IPS-20b (cell line): ENCODE data around the gene SLC2A3.
A peak's percentile ranks its signal among the peaks of the same experiment; 100 is the strongest.
"Not testable (repeated sequence)": the region's sequence is repeated elsewhere in the genome, so short reads cannot be mapped to it uniquely, and the experiment has no call there.

Experiments used
- H3K27ac ChIP-seq: one replicate; pipeline ENCODE4 v1.5.1; 2013; ENCODE audit warnings: low read length
- H3K27me3 ChIP-seq: 2 replicates; pipeline ENCODE4 v1.6.1; 2013; ENCODE audit warnings: mild to moderate bottlenecking, low read length, inconsistent platforms; ENCODE audit not compliant: insufficient read depth
- H3K36me3 ChIP-seq: 2 replicates; pipeline ENCODE4 v1.6.1; 2013; ENCODE audit warnings: low read depth, mild to moderate bottlenecking, inconsistent platforms, low read length, moderate library complexity; ENCODE audit not compliant: insufficient read depth
- H3K4me1 ChIP-seq: 2 replicates; pipeline ENCODE4 v1.6.1; 2013; ENCODE audit warnings: mild to moderate bottlenecking, control low read depth, inconsistent platforms, low read length, moderate library complexity; ENCODE audit not compliant: insufficient read depth
- H3K4me3 ChIP-seq: 2 replicates; pipeline ENCODE4 v1.5.1; 2013; ENCODE audit warnings: mild to moderate bottlenecking, low read length, inconsistent platforms
- H3K9ac ChIP-seq: 2 replicates; pipeline ENCODE4 v1.6.1; 2013; ENCODE audit warnings: low read depth, mild to moderate bottlenecking, inconsistent platforms, low read length, moderate library complexity
- H3K9me3 ChIP-seq: 2 replicates; pipeline ENCODE4 v1.6.1; 2013; ENCODE audit warnings: mild to moderate bottlenecking, low read depth, low read length, inconsistent platforms; ENCODE audit not compliant: insufficient read depth

SLC2A3 gene

GRCh38 chr12:7935590-7936581 lies at the start of gene SLC2A3:
TSS of gene SLC2A3 (minus strand) at chr12:7936187. CDS start at chr12:7936034, 153 bp downstream.
- Histone ChIP-seq H3K9ac (peak within 1 kb of the TSS; percentile 94), H3K4me3 (peak within 1 kb of the TSS; percentile 97), H3K4me1 (peaks cover 5% of the 10 kb centered on the region; the same call in 1 of the 2 replicates), H3K36me3 (peaks cover 33% of the 10 kb centered on the region), H3K27ac (peak within 1 kb of the TSS; percentile 55), H3K27me3 (no peaks in the 10 kb centered on the region), H3K9me3 (no peaks in the 10 kb centered on the region)

DNA sequence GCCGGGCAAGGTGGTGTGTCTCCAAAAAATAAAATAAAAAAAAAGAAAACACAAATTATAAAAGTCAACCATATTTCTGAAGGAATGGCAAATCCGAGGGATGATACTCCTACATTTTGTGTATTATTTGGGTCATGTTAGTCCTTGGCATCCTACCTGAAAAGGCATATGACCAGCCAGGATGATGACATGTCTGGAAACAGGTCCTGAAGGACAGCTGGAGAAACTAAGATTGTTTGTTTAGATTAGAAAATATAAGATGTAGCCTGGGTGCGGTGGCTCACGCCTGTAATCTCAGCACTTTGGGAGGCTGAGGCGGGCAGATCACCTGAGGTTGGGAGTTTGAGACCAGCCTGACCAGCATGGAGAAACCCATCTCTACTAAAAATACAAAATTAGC lies 48.9 kb upstream of the SLC2A3 start:
- no peak overlapping the region for H3K9ac ChIP-seq
- no peaks in the 10 kb centered on the region for H3K36me3 ChIP-seq
- no peak overlapping the region for H3K27ac ChIP-seq
- H3K27me3 ChIP-seq = no peaks in the 10 kb centered on the region
- H3K4me3 ChIP-seq = no peak overlapping the region
- no peaks in the 10 kb centered on the region for H3K4me1 ChIP-seq
- no peaks in the 10 kb centered on the region for H3K9me3 ChIP-seq

- H3K4me3 ChIP-seq, H3K27ac ChIP-seq, H3K9ac ChIP-seq, H3K9me3 ChIP-seq, H3K27me3 ChIP-seq, H3K4me1 ChIP-seq, H3K36me3 ChIP-seq: not testable (repeated sequence)
Measured at GRCh38 chr12:7983460-7983859, 47.5 kb upstream of the SLC2A3 start.

- not testable (repeated sequence) for H3K9me3 ChIP-seq, H3K27ac ChIP-seq, H3K9ac ChIP-seq, H3K27me3 ChIP-seq, H3K4me1 ChIP-seq, H3K36me3 ChIP-seq, H3K4me3 ChIP-seq
Measured at GRCh38 chr12:7983019-7983418, 47.0 kb upstream of the SLC2A3 start.

GRCh38 chr12:7982332-7982735 lies 46.3 kb upstream of the SLC2A3 start:
- not testable (repeated sequence) for H3K4me1 ChIP-seq, H3K9me3 ChIP-seq

DNA sequence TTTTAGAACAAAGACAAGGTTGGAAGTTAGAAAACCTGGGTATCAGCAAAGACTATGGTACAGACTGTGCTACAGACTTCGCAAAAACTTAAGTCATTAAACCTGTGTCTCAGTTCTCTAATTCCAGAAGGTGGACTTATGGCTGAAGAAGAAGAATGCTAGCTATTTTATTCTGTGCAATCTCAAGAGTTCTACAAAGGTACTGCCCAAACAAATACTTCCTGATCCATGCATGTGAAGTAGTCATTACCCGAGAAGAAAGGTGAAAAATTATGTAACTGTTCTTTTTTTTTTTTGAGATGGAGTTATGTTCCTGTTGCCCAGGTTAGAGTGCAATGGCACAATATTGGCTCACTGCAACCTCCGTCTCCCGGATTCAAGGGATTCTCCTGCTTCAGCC lies 45.5 kb upstream of the SLC2A3 start:
- Histone ChIP-seq H3K9ac (no peak overlapping the region), H3K4me1 (no peaks in the 10 kb centered on the region), H3K36me3 (no peaks in the 10 kb centered on the region), H3K27me3 (no peaks in the 10 kb centered on the region), H3K27ac (no peak overlapping the region), H3K9me3 (no peaks in the 10 kb centered on the region), H3K4me3 (no peak overlapping the region)

More at GRCh38 chr12:7982332-7982735, 46.3 kb upstream of the SLC2A3 start:
- not testable (repeated sequence) for H3K27ac ChIP-seq, H3K27me3 ChIP-seq, H3K4me3 ChIP-seq, H3K9ac ChIP-seq, H3K36me3 ChIP-seq

GRCh38 chr12:7977351-7978124 lies 41.6 kb upstream of the SLC2A3 start:
- H3K9me3 ChIP-seq, H3K4me3 ChIP-seq, H3K36me3 ChIP-seq, H3K4me1 ChIP-seq, H3K27me3 ChIP-seq, H3K27ac ChIP-seq, H3K9ac ChIP-seq: not testable (repeated sequence)

- no peak overlapping the region for H3K4me3 ChIP-seq
- no peaks in the 10 kb centered on the region for H3K36me3 ChIP-seq
- peaks cover 14% of the 10 kb centered on the region for H3K4me1 ChIP-seq
- no peaks in the 10 kb centered on the region for H3K27me3 ChIP-seq
- no peak overlapping the region for H3K27ac ChIP-seq
- H3K9ac ChIP-seq = no peak overlapping the region
- H3K9me3 ChIP-seq = no peaks in the 10 kb centered on the region
Measured at GRCh38 chr12:7973457-7973825, 37.5 kb upstream of the SLC2A3 start.

DNA sequence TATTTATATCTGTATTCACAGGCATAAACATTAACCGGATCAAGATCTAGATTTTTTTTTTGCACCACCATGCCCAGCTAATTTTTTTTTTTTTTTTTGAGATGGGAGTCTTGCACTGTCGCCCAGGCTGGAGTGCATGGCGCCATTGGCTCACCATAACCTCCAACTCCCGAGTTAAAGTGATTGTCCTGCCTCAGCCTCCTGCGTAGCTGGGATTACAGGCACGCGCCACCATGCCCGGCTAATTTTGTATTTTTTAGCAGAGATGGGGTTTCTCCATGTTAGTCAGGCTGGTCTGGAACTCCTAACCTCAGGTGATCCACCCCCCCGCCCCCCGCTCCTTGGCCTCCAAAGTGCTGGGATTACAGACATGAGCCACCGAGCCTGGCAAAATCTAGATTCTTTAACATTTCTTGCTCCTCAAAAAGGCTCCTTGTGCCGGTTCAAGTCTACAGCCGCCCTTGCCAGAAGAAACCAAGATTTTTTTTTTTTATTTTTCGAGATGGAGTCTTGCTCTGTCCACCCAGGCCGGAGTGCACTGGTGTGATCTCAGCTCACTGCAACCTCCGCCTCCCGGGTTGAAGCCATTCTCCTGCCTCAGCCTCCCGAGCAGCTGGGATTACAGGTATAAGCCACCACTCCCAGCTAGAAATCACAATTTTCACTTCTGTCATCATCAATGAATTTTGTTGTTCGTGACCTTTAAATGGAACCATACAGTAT lies 36.9 kb upstream of the SLC2A3 start:
- no peaks in the 10 kb centered on the region for H3K9me3 ChIP-seq
- H3K36me3 ChIP-seq = no peaks in the 10 kb centered on the region
- H3K27ac ChIP-seq = no peak overlapping the region
- no peaks in the 10 kb centered on the region for H3K27me3 ChIP-seq
- peaks cover 14% of the 10 kb centered on the region for H3K4me1 ChIP-seq
- H3K9ac ChIP-seq = no peak overlapping the region
- no peak overlapping the region for H3K4me3 ChIP-seq

- not testable (repeated sequence) for H3K27ac ChIP-seq, H3K36me3 ChIP-seq, H3K4me3 ChIP-seq, H3K9me3 ChIP-seq, H3K9ac ChIP-seq, H3K27me3 ChIP-seq
- peaks cover 14% of the 10 kb centered on the region for H3K4me1 ChIP-seq
Measured at GRCh38 chr12:7972269-7972668, 36.3 kb upstream of the SLC2A3 start.

- peak overlapping the region; percentile 73; the same call in 1 of the 2 replicates for H3K4me3 ChIP-seq
Measured at GRCh38 chr12:7971765-7972164, 35.8 kb upstream of the SLC2A3 start.

More at GRCh38 chr12:7971765-7972164, 35.8 kb upstream of the SLC2A3 start:
- H3K27me3 ChIP-seq, H3K36me3 ChIP-seq, H3K9me3 ChIP-seq: not testable (repeated sequence)
- Histone ChIP-seq H3K27ac (peak overlapping the region; percentile 28), H3K9ac (peak overlapping the region; percentile 68; the same call in 1 of the 2 replicates), H3K4me1 (peaks cover 14% of the 10 kb centered on the region)
